Lower leg skin (tissue), 4 donors: ENCODE results near the gene LDLRAD2. TPM values are rescaled to one million over a fixed set of nuclear protein-coding genes. Genes with fewer than 3 reads are reported as not detected.

Experiments used
- DNase-seq, 2 donors: peaks; one replicate each; pipeline ENCODE4 v3.0.0-alpha.2; 2019; ENCODE audit warnings: low spot score in 2 of 2
- H3K4me3 ChIP-seq: fragments of 200-600 bp; sonication (generic); 2 replicates; pipeline ENCODE4 v1.5.1; 2017; ENCODE audit warnings: mild to moderate bottlenecking, low read depth; ENCODE audit not compliant: poor library complexity, severe bottlenecking
- CTCF ChIP-seq, 3 donors: fragments of 450-650 bp; IDR thresholded peaks; one replicate each; pipeline ENCODE4 v1.5.1; 2016; ENCODE audit warnings: antibody characterized with exemption in 3 of 3, mild to moderate bottlenecking in 3 of 3, moderate library complexity in 2 of 3
- POLR2A ChIP-seq, 2 donors: fragments of 450-650 bp; IDR thresholded peaks; one replicate each; pipeline ENCODE4 v1.6.1; 2016 to 2017; ENCODE audit warnings: antibody characterized with exemption in 2 of 2, mild to moderate bottlenecking in 1 of 2, moderate library complexity in 1 of 2
- WGBS, 2 donors: methylation state at CpG; one replicate each; pipeline ENCODE4 v1.1.5; 2018; 5-methylcytosine and 5-hydroxymethylcytosine counted together
- intact Hi-C: fragments of 100-400 bp; cut with DNase I; formaldehyde crosslinking; loops from one replicate; pipeline ENCODE4 v1.15.0; 2023; ENCODE audit warnings: low total_unique reads
- total RNA-seq, 4 donors: library from RNA; depleted of rRNA; stranded (reverse); fragments of >200 nt; gene quantifications; one replicate each; pipeline ENCODE4 v1.1.0, GENCODE V29; 2016

LDLRAD2 gene
- total RNA-seq, 4 donors from 2014 or later: 0.19 TPM; not detected in 3

- intact Hi-C loops: no loop called here
- WGBS, 2 donors: 84 to 88% methylated on average over 19 of the region's 19 CpGs
These were observed 49.8 kb downstream of the LDLRAD2 start for GRCh38 chr1:21861602-21862429.

GRCh38 chr1:21863981-21864380 is 51.9 kb downstream of the LDLRAD2 start:
- DNase-seq: no peak
- 92 to 93% methylated on average over 12 of the region's 12 CpGs for WGBS, 2 donors
- TF ChIP-seq CTCF (IDR thresholded peaks at IDR 0.05) (no peak), POLR2A (IDR thresholded peaks at IDR 0.05) (no peak)
- intact Hi-C loops: no loop called here
- no peak overlapping the region for H3K4me3 ChIP-seq

More at GRCh38 chr1:21861602-21862429, 49.8 kb downstream of the LDLRAD2 start:
- DNase-seq: no peak
- no peak overlapping the region for H3K4me3 ChIP-seq
- TF ChIP-seq CTCF (IDR thresholded peaks at IDR 0.05): no peak
- no peak for TF ChIP-seq POLR2A (IDR thresholded peaks at IDR 0.05)

- no peak for DNase-seq
- no peak overlapping the region for H3K4me3 ChIP-seq
- WGBS, 2 donors: 89 to 93% methylated on average over 19 to 27 of the region's 27 CpGs
- intact Hi-C loops: no loop called here
- no peak for TF ChIP-seq POLR2A (IDR thresholded peaks at IDR 0.05)
- TF ChIP-seq CTCF (IDR thresholded peaks at IDR 0.05): no peak
These were observed 52.7 kb downstream of the LDLRAD2 start for GRCh38 chr1:21864730-21865129.

- H3K4me3 ChIP-seq: no peak overlapping the region
- WGBS, 2 donors: 89 to 91% methylated on average over 4 to 7 of the region's 7 CpGs
- no peak for DNase-seq
- intact Hi-C loops: no loop called here
- no peak for TF ChIP-seq CTCF (IDR thresholded peaks at IDR 0.05)
- no peak for TF ChIP-seq POLR2A (IDR thresholded peaks at IDR 0.05)
These were observed 53.5 kb downstream of the LDLRAD2 start for GRCh38 chr1:21865609-21865942.

DNA sequence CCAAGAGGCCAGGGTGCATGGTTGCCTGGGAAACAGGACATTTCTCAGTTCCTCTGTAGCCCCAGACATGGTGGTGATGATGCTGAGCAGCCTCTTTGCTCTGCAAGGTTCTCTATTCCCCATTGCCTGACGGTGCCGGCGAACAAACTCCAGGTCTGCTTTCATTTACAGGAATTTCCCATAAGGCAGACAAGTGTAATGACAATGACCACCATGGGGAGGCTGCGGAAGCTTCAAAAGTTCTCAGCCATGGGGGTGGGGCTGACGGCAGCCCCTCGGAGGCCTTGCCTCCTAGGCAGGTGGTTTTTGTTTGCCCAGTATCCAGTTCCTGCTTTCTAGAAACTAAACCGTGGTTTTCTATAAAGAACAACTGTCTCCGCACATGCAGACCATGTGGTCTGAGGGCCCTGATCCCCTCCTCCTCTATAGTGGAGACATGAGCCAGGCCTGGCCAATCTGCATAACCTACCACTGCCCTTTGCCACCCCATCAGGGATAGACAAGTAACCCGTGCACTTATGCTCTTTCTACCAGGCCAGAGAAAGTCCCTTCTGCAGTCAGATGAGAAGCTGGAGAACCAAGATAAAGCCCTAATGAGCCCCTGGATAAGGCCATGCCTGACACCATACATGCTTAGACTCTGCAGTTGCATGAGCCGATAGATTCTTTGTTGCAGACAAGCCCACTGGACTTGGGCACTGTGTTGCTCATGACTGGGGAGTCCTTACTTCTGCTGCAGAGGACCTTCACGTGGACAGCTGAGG is 54.1 kb downstream of the LDLRAD2 start:
- DNase-seq: no peak
- no peak for TF ChIP-seq CTCF (IDR thresholded peaks at IDR 0.05)
- H3K4me3 ChIP-seq: no peak overlapping the region
- intact Hi-C loops: no loop called here
- 76 to 84% methylated on average over 11 of the region's 11 CpGs for WGBS, 2 donors
